ENCODE data around the gene PHF5A. TPM values are rescaled to one million over a fixed set of nuclear protein-coding genes. Genes with fewer than 3 reads are reported as not detected.

PHF5A gene
- total and polyA plus RNA-seq, 2 of the 8 experiments (the other 6 are each of a cell fraction or from before 2014, with no cell fraction given), result 119 to 135 TPM

DNA sequence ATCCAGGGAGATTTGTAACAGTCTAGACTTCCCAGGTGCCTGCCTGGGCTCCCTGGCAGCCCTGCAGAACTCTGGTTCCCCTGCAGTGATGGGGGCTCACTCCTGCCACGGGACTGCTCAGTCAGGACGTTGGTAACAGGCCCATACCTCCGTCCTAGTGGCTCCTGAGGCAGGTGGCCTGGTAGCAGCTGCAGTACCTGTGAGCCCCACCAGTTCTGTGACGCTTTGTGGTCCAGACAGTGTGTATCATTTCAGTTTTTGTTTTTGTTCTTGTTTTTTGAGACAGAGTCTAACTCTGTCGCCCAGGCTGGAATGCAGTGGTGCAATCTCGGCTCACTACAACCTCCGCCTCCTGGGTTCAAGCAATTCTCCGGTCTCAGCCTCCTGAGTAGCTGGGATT lies 48.0 kb upstream of the PHF5A start:
- Histone ChIP-seq H3K4me3 (ENCODE audit: extremely low read depth in 1 of 4, insufficient read depth in 2 of 4, low read depth in 3 of 4, low read length in 4 of 4) (no peak overlapping the region), H4K20me1 (replicated peaks in 1 of 2; ENCODE audit: control insufficient read depth in 1 of 2, insufficient read depth in 2 of 2, low read length in 2 of 2) (peaks cover 2 to 3% of the 10 kb centered on the region in 2 experiments), H3K4me2 (ENCODE audit: insufficient read depth in 1 of 2, low read depth in 2 of 2, low read length in 2 of 2) (no peak overlapping the region), H2BK20ac (ENCODE audit: low read length) (no peak overlapping the region), H3K27me3 (replicated peaks in 1 of 4; ENCODE audit: control insufficient read depth in 3 of 4, extremely low read depth in 1 of 4, insufficient read depth in 3 of 4, low read length in 3 of 4) (no peaks in the 10 kb centered on the region), H4K8ac (ENCODE audit: extremely low read depth, insufficient read depth, low read length) (no peak overlapping the region), H2AFZ (ENCODE audit: low read length) (no peak overlapping the region), H3K23ac (ENCODE audit: insufficient read length) (no peak overlapping the region), H2BK5ac (ENCODE audit: low read depth, low read length) (no peak overlapping the region), H2BK12ac (ENCODE audit: low read depth, low read length) (no peak overlapping the region), H2BK15ac (ENCODE audit: low read length) (no peak overlapping the region), H3K27ac (ENCODE audit: low read depth, low read length) (no peak overlapping the region), H2BK120ac (replicated peaks; ENCODE audit: low read depth, low read length) (no peak overlapping the region), H2AK5ac (ENCODE audit: low read depth, low read length) (no peak overlapping the region), H3K79me1 (ENCODE audit: low read depth, low read length) (peaks cover 4% of the 10 kb centered on the region; the same call in 1 of the 2 replicates), H3K14ac (ENCODE audit: insufficient read length) (no peak overlapping the region), H3K9me3 (ENCODE audit: insufficient read depth in 2 of 2, low read depth in 1 of 2, low read length in 1 of 2) (no peaks in the 10 kb centered on the region), H4K91ac (replicated peaks; ENCODE audit: insufficient read length, low read length) (no peak overlapping the region), H3K79me2 (ENCODE audit: control insufficient read depth in 1 of 2, insufficient read depth in 2 of 2, low read length in 2 of 2) (no peaks in the 10 kb centered on the region), H4K5ac (ENCODE audit: insufficient read length, low read depth, low read length) (no peak overlapping the region), H3K18ac (ENCODE audit: extremely low read depth, low read length) (no peak overlapping the region), H3K23me2 (ENCODE audit: low read depth, low read length) (no peaks in the 10 kb centered on the region), H3K4me1 (replicated peaks in 1 of 4; ENCODE audit: control insufficient read depth in 3 of 4, insufficient read depth in 4 of 4, low read length in 3 of 4) (peaks cover 4 to 16% (median 14%) of the 10 kb centered on the region in 4 experiments), H3K4ac (replicated peaks; ENCODE audit: insufficient read length, low read depth, low read length) (no peak overlapping the region), H3K36me3 (ENCODE audit: control insufficient read depth in 2 of 4, insufficient read depth in 4 of 4, low read length in 3 of 4) (peaks cover 0 to 21% (median 6%) of the 10 kb centered on the region in 4 experiments; a peak in 5 of 8 replicates), H3K9ac (replicated peaks in 1 of 4; ENCODE audit: extremely low read depth in 1 of 4, low read depth in 3 of 4, low read length in 3 of 4) (no peak overlapping the region), H3K56ac (replicated peaks; ENCODE audit: insufficient read length, low read depth, low read length) (no peak overlapping the region)
- CTCF ChIA-PET (ENCODE audit: partially characterized antibody), result interaction anchor here (1.2 to 13.5 kb wide), 27 partner anchors 8 to 231 kb away, joined by 3 to 269 read pairs (median 9); partner anchors contain the start of genes ACO2, PHF5A, RANGAP1 and TOB2
- DNase-seq (ENCODE audit: low read depth in 1 of 2, low spot score in 2 of 2), result no peak
- FAIRE-seq, result no peak
- TF ChIP-seq, protein P1, sequence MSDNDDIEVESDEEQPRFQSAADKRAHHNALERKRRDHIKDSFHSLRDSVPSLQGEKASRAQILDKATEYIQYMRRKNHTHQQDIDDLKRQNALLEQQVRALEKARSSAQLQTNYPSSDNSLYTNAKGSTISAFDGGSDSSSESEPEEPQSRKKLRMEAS (IDR thresholded peaks at IDR 0.05), result no peak
- TF ChIP-seq MAFK (IDR thresholded peaks at IDR 0.05; ENCODE audit: low read depth, low read length) (no peak), POLR2AphosphoS5 (IDR thresholded peaks at IDR 0.05; ENCODE audit: low read depth, low read length) (no peak), ASH2L (IDR thresholded peaks at IDR 0.05; ENCODE audit: low read length) (no peak), RXRA (IDR thresholded peaks at IDR 0.05; ENCODE audit: insufficient read depth, low read depth, low read length) (no peak), SP4 (IDR thresholded peaks at IDR 0.05; ENCODE audit: low read length) (no peak)
- POLR2A ChIA-PET (ENCODE audit: partially characterized antibody), result interaction anchor here (0.6 to 3.3 kb wide), 9 partner anchors 27 to 237 kb away, joined by 3 to 34 read pairs (median 5); partner anchors contain the start of genes ACO2, PHF5A, PMM1 and POLR3H
- WGBS, 2 experiments (ENCODE audit: extremely low coverage in 1 of 2, insufficient coverage in 1 of 2, insufficient read length in 1 of 2, insufficient replicate concordance in 2 of 2, low coverage in 1 of 2, low lambda C conversion rate in 2 of 2, missing lambda C conversion rate in 1 of 2), result 90% methylated on average over 8 of the region's 8 CpGs; no CpG with 5 or more reads in 1 of the 2 experiments

All from H1 (cell line).